Renal pelvis (tissue), 4 donors: ENCODE data around the gene NDUFAF8. TPM values are rescaled to one million over a fixed set of nuclear protein-coding genes. Genes with fewer than 3 reads are reported as not detected.
A peak's percentile ranks its signal among the peaks of the same experiment; 100 is the strongest.

ENCODE experiments used
- DNase-seq: peaks from one replicate; pipeline ENCODE4 v3.0.0-alpha.2; 2013
- polyA plus RNA-seq, 3 donors: library from polyadenylated mRNA; unstranded; fragments of 120-200 nt; gene quantifications; one replicate each; pipeline ENCODE4 v1.2.1, GENCODE V29; 2013; ENCODE audit not compliant: insufficient read length in 3 of 3

The NDUFAF8 gene
- polyA plus RNA-seq, 3 donors, result 44.6 to 57.4 (median 49.2) TPM

DNA sequence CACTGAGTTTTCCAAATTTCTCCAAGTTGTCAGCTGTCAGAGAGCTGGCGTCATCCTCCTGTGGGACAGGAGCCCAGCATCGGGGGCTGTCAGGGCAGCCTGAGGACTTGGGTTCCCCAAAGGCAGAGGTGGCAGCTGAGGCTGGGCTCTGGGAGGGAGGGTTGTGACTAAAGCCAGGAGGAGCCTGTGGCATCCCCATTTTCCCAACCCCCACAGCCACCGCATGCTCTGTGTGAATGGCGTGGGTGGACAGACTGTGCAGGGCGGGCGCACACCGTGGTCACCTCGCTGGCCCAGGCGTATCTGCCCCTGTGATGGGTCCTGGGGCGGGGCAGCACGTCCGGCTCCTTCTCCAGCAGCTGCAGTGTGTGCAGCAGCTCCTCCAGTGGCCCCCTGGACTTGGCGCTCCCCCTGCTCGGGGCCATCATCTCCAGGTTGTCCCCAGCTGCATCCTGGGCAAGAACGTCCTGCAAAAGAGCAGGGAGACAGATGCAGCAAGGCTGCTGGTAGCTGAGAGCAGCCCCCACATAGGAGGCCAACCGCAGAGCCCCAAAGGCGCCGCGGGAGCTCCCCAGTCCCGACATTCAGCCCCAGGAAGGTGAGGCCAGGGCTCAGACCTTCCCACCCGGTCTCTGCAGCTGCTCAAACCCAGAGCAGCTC, 41.2 kb upstream of the NDUFAF8 start:
- no peak for DNase-seq

DNA sequence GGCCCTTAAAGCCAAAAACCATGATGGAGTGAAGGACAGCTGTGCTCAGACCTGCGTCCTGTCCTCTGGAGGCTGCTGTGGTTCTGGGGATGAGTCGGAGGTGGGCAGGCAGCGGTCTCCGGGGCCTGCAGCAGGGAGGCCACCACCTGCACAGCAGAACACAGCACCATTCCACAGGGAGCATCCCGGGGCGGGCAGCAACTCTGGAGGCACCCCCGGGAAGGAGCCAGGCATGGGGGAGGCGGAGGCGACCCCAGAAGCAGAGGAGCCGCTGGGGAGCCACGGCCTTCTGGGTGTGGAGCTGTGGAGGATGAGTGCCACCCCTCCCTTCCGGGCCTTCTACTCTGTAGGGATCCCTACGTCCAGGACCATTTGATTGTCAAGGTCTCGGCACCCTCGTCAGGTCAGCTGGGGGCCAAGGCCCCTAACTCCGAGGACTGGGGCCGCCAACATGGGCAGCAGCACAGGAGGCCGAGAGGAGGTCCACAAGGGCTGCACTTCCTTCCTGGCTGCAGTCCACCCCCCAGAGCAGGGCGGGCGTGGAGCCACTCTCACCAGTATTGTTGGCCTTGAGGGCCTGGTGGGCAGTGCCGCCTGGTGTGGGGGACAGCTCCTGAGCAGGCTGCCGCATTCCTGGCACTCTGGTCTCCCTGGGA, 40.2 kb upstream of the NDUFAF8 start:
- DNase-seq, result no peak

DNA sequence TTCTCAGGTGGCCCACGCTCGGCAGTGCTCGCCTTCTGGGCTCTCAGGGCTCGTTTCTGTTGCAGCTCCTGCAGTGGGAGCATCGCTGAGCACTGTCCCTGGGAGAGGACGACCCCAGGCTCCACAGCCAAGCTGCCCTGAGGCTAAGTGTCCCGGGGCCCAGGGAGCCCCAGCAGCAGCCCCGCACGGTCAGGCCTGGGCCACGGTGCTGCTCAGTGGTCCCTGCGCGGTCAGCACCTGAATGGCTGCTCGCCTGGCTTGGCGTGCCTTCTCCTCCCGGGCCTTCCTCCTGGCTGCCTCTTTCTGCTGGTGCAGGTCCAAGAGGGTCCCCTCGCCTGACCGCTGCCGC, 39.7 kb upstream of the NDUFAF8 start:
- no peak for DNase-seq

DNA sequence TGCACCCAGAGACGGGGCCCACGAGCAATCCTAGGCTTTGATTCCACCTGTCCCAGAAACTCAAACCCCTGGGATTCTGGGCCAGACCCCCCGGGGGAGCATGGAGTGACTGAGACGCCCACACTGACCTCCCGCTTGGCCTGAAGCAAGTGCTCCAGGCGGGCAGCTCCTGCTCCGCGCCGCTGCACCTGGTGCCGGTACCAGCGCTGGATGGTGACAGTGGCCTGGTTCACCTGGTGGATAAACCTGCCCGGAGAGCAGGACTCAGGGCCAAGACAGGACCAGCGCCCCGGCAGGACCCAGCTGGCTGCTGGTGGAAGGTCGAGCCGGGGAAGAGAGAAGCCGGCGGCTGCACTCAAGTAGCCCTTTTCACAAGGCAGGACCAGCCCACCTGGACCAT, 38.9 kb upstream of the NDUFAF8 start:
- no peak for DNase-seq

DNA sequence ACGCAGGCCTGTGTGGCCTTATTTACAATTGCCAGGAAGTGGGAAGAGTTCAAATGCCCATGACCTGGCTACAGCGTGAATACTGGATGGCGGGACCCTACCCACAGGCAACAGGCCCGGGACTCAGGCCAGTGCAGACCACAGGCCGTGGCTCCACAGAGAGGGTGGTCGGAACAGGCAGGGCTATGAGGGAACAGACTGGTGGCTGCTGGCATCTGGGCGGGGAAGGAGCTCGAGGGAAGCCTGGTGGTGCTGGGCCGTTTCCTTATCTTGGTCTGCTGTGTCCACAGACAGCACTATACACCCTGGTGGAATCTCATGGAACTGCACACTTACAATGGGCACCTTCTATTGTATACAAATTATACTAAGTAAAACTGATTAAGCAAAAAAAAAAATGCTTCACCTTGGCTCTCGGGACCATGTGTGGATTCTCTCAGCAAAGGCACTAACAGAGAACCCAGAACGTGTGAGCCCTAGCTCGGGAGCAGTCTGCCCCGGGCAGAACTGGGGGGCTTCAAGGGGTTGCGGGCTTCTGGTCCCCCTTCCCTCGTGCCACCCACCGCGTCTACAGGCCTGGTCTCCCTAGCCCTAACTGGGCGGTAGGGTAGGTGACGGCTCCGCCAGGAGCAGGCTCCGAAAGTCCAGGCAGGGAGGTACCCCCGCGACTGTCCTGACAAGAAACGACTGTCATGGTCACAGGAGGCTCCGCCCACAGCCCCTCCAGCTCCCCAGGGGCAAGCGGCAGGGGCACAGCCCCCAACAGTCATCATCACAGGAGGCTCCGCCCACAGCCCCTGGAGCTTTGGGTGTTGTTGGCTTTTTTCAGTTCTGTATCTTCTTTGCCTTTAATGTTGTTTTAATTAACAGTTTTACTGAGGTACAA, 38.2 kb upstream of the NDUFAF8 start:
- DNase-seq, result peak; percentile 24

DNA sequence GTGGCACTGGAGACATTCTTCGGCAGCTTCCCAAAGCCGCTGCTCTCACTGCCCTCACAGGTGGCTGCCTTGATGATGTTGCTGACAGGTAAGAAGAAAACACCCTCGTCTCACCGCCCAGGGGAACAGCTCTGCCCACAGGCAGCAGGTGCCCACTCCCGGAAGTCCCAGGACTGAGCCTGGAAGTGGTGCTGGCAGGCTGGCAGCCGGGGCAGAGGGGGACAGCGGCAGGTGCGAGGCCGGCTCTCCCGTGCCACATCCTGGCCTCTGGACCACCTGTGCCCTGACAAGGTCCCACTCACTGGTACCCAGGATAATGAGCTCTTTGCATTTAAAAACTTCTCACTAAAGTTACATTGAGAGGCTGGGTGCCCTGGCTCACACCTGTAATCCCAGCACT, 36.8 kb upstream of the NDUFAF8 start:
- DNase-seq, result no peak

DNA sequence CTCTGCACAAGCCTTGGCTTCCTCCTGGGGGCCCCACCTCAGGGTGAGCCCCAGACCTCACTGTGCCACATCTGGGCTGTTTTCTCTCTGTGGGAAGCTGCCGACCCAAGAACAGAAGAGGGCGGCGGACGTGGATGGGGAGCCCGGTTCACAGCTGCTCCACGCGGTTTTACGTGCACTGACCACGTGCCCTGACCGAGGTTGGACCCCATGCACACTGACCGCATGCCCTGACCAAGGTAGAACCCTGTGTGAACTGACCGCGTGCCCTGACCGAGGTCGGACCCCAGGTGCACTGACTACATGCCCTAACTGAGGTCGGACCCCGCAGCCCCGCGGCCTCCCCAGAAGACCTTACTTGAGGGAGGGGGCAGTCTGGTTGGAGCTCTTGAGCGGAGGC, 36.0 kb upstream of the NDUFAF8 start:
- DNase-seq, result no peak

DNA sequence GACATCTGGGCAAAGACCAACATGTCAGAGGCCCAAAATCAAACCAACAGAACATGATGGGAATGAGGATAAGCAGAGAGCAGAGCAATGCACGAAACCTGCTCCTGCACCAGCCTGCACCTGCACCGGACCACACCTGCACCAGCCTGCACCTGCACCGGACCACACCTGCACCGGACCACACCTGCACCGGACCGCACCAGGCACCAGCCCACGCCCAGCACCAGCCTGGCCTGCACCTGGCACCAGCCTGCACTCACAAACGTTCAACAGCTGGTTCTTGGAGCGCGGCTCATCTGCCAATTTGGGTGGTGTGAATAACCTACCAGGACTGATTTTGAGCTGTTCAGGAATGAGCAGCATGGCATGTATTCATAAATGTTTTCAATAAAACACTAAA, 34.5 kb upstream of the NDUFAF8 start:
- no peak for DNase-seq

DNA sequence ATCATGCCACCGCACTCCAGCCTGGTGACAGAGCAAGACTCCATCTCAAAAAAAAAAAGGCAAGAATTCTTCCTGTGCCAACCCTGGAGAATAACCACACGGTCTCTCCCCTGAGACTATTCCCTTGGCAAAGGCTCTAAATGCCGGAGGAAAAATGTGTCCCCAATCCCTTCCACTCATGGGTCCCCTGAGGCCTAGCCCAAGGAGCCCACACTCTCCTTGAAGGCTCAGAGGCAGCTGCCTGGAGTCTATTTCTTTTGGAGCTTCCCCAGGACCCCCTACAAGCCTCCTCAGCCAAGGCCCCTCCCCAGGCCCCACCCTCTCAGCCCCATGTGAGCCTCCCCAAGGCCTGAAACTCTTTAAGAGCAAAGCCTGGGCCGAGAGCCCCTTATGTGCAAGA, 33.0 kb upstream of the NDUFAF8 start:
- DNase-seq, result no peak

DNA sequence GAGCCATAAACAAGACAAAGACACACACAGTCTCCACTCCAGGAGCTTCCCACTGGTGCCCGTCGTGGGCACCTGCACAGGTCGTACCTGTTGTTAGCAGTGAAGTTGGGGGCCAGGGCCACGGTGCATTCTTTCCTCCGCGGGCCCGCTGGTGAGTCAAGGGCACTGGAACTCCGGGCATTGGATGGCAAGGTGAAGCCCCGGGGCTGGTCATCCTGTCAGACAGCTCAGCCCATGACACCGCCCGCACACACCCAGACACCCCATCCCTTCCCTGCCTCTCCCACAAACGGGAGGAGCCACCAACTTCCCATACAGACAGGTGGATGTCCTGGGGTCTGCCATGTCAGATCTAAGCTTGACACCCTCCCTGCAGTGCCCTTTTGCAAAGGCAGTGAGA, 32.5 kb upstream of the NDUFAF8 start:
- no peak for DNase-seq

DNA sequence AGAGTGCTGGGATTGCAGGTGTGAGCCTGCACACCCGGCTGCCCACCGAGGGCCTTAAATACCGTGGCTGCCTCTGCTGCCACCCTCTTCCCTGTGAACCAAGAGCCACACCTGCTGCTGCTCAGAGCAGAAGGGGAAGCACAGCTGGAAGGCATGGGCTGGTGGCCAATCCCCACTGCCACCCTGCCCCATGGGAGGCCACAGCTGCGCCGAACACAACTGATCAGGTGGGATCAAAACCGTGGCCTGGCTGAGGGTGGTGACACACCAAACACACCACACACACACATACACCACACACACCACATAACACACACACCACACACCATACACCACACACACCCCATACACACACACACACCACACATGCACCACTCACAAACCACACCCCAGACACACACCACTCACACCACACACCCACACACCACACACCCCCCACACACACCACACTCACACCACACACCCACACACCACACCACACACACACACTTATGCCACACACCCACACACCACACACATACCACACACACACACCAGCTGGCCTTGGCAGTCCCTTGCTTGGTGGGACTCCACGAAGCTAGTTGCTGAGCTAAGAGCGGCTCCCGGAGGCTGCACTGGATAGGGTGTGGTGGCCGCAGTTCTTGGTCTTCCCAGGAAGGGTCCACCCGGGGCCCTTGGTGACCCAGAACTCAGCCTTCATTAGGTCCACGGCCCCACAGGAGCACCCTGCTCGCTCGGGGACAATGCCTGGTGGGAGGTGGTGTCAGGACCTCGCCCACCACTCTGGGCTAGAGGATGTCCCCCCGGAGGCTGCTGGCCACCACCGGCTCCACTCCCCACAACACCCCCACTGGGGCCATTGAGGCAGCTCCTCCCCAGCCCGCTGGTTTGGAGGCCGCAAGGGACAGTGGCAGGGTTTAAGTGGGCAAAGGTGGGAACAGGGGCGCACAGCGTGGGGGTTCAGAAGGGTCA, 31.2 kb upstream of the NDUFAF8 start:
- DNase-seq, result no peak

DNA sequence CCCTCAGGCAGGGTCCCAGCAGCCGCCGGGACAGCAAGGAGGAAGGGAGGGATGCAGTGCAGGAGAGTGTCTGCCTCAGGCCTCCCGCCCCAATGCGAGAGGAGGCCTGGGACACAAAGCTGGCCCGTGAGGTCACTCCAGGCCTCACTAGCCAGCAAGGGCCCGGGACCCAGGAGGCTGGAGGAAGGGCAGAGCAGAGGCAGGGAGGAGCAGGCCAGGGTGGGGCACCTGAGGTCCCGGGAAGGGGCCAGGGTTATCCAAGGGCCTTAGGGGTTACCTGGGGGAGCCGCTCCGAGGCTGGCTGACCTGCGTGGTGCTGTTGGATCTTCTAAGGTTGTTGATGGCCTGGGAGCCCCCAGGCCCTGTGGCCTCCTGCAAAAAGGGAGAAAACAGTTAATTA, 30.5 kb upstream of the NDUFAF8 start:
- DNase-seq, result no peak

DNA sequence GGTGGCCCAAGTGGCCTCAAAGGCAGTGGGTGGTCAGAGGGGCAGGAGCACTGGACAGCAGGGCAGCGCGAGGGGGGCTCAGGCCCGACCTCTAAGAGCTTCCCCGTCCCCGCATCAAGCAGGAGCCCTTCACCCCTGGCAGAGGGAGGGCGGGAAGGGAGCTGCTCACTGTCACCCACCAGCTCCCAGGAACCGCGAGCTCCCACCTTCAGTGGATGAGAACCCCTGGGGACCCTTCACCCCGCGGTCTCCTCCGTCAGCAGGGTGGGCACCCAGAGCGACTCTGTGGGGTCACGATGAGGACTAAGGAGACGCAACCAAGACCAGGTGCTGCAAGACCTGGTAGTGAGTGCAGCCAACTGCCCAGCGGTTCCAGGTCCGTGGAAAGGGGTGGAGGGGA, 30.0 kb upstream of the NDUFAF8 start:
- no peak for DNase-seq

DNA sequence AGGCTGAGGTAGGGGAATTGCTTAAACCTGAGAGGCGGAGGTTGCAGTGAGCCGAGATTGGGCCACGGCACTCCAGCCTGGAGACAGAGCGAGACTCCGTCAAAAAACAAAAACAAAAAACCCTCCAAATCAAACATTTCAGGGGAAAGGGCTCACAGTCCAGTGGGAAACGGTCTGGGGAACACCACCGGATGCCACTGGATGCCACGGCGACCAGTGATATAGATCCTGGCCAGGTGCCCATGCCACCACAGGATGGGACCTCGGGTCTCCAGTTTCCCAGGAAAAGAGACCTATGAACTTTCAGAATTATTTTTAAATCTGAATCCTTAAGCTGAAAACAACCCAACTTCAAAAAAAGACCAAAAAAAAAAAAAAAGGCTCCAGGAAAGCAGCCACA, 28.7 kb upstream of the NDUFAF8 start:
- no peak for DNase-seq

DNA sequence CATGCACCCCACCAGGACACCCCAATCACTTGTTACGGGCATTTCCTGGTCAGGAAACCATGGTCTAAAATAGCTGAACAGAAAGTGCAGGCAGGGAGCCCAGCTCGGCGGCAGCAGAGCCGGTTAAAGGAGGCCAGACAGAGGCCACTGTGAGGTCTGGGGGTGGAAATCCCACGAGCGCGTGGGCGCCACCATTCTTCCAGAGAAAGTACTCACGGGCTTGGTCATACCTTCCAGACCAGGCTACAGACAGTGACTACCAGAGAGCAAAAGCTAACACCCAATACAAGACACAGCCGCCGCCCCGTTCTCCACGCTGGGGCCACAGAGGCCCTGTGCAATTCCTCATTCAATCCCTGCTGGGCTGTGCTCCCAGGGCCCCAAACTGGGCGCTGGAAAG, 28.2 kb upstream of the NDUFAF8 start:
- no peak for DNase-seq

DNA sequence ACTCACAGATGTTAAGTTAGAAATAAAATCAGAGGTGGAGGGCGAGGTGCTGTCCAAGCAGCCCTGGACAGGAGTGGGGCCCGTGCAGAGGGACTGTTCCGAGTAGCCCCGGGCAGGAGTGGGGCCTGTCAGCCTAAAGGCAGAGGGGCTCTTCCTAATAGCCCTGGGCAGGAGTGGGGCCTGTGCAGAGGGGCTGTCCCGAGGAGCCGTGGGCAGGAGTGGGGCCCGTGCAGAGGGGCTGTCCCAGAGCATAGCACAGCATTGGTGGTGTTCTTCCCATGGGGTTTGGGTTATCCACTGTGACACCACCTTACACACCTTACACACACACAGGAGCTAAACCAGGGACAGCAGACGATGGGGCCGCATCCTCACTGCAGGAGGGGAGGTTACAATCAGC, 26.8 kb upstream of the NDUFAF8 start:
- no peak for DNase-seq

DNA sequence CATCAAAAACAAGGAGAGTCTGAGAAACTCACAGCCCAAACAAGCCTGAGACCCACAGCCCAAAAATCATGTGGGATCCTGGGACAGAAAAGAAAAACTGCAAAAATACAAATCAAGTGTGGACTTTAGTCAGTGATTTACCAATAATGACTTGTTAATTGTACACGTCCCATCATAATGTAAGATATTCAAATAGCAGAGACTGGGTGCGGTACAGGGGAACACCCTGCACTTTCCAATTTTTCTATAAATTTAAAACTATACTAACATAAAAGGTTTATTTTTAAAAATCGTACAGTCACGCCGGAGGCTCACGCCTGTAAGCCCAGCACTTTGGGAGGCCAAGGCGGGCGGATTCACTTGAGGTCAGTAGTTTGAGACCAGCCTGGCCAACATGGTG, 25.1 kb upstream of the NDUFAF8 start:
- DNase-seq, result no peak

DNA sequence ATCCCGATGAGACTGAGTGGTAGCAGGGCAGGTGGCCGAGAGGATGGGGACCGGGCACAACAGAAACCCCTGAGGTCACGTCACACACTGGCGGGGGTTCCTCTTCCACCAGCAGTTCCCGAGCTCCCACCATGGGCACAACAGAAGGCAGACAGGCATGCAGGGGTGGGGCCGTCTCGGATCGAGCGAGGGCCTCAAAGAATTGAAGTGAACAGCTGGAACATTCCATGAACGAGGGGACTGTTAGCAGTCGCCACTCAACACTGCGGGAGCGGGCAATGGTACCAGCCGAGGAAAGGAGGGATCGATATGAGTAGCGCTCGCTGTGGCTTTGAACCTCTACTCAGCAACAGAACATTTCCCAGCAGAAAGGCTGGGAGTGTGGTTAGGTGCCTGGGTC, 21.6 kb upstream of the NDUFAF8 start:
- no peak for DNase-seq

DNA sequence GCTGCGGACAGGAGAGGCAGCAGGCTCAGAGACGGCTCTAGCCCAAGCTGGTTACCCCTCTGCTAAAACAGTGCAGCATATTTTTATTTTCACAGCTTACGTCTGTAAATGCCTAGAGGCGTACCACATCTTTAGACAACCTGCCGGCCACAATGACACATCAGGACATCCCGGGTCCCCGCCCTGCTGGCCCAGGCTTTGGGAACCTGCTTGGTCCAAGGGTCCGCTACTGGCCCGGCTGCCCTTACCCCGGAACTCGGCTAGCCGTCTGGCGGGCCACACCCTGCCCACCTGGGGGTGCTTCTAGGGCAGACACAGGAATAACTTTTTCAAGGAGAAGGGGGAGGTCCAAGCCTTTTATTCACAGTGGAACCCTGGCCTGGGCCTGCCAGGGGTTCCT, 20.7 kb upstream of the NDUFAF8 start:
- no peak for DNase-seq

DNA sequence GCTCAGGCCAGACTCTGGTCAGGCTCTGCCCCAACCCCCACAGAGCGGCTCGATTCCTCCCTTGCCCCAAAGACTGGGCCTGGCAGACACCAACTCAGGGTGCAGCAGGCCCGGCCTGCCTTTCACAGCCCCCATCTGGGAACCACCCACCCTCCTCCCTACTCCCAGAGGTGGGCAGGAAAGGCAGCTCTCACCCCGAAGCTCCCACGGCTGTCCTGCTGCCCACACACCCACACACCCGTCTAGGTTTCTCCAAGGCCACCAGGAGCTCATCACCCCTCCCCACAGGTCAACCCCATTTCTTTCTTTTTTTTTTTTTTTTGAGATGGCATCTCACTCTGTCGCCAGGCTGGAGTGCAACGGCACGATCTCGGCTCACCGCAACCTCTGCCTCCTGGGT, 20.1 kb upstream of the NDUFAF8 start:
- no peak for DNase-seq

DNA sequence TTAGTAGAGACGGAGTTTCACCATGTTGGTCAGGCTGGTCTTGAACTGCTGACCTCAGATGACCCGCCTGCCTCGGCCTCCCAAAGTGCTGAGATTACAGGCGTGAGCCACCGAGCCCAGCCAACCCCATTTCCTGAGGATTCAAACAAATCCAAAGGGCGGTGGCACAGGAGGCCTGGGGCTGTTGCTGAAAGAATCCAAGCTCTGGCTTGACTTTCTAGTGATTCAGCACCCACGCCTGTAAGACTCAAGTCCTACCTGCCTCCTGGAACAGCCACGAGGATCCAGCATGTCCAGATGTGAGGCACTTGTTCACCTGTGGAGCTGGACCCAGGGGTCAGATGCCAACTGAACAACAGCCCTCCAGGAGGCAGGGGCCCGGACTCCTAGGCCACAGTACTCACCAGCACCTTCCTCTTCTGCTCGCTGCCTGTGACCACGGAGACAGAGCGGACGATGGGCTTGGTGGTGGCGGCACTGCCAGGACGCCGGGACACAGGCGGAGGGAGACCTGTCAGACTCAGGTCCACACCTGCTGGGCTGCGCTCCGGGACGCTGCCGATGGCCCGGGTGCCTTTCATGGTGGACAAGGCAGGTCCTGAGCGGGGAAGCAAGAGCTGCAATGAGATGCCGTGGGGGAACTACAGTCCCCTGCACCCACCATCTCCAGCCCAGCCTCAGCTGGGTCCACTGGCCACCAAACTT, 19.5 kb upstream of the NDUFAF8 start:
- DNase-seq, result no peak
